Psoas muscle (tissue), 8 donors: ENCODE measurements around the gene SATB2. TPM values are rescaled to one million over a fixed set of nuclear protein-coding genes. Genes with fewer than 3 reads are reported as not detected.

Experiments
- ATAC-seq, 4 donors: fragments of 200-7000 bp; cut with Tn5 transposase; one replicate each; pipeline ENCODE4 v1.9.1; 2020; ENCODE audit warnings: moderate library complexity in 3 of 4, mild to moderate bottlenecking in 2 of 4
- DNase-seq, 2 donors: peaks; one replicate each; pipeline ENCODE4 v3.0.0-alpha.2; 2020
- H3K27ac ChIP-seq: fragments of 200-600 bp; one replicate; pipeline ENCODE4 v1.8.0; 2022
- H3K27me3 ChIP-seq, 3 donors: fragments of 200-600 bp in 1 of 3; one replicate each; pipeline versions ENCODE4 v1.6.1 to v1.8.0; 2013 to 2022; ENCODE audit warnings: low read length in 2 of 3, mild to moderate bottlenecking in 2 of 3, moderate library complexity in 1 of 3; ENCODE audit not compliant: insufficient read depth in 3 of 3
- H3K36me3 ChIP-seq, 2 donors: fragments of 200-600 bp in 1 of 2; one replicate each; pipeline versions ENCODE4 v1.6.1 to v1.8.0; 2013 to 2022; ENCODE audit warnings: low read depth in 1 of 2, mild to moderate bottlenecking in 1 of 2, moderate library complexity in 1 of 2; ENCODE audit not compliant: insufficient read depth in 1 of 2
- H3K4me1 ChIP-seq: fragments of 200-600 bp; one replicate; pipeline ENCODE4 v1.8.0; 2022
- H3K4me3 ChIP-seq: fragments of 200-600 bp; one replicate; pipeline ENCODE4 v1.8.0; 2022; ENCODE audit warnings: mild to moderate bottlenecking
- H3K9me3 ChIP-seq: fragments of 200-600 bp; one replicate; pipeline ENCODE4 v1.8.0; 2022
- CTCF ChIP-seq: fragments of 200-600 bp; IDR thresholded peaks from one replicate; pipeline ENCODE4 v1.8.0; 2022; ENCODE audit warnings: antibody characterized with exemption
- WGBS, 3 donors: extraction: QIAGEN DNeasy Blood & Tissue Kit; methylation state at CpG; one replicate each; pipeline versions ENCODE4 v1.1.6 to v1.1.7; 2013; 5-methylcytosine and 5-hydroxymethylcytosine counted together
- intact Hi-C, 2 donors: fragments of 100-400 bp; cut with DNase I; formaldehyde crosslinking; loops; one replicate each; pipeline versions ENCODE4 v1.11.0 to v1.14.2; 2022
- polyA plus RNA-seq, 3 donors: library from polyadenylated mRNA; stranded (reverse); fragments of 200-250 nt; gene quantifications; one replicate each; pipeline ENCODE4 v1.2.3, GENCODE V29; 2013
- total RNA-seq, 4 donors: library from RNA; stranded (reverse); fragmentation: NEBNext Ultra II Directional in 2 of 4; extraction: Animal tissue kit (Norgen Biotek cat#: 25700) in 2 of 4; gene quantifications; one replicate each; pipeline versions ENCODE4 v1.2.1 to v1.2.4, GENCODE V29; 2021 to 2023
- donor health status: healthy with polysubstance abuse.
- donor health status: DM: no; HTN: no; CAD: no; lungs with moderate emphysema.
- donor health status: Bipolar disorder and iron deficiency.
- donor health status: healthy.
- donor health status: DM: yes; HTN: yes; CAD: no.
- donor health status: DM: no; HTN: no; CAD: no.
- donor health status: DM: no; HTN: no; CAD: no.
- donor health status: DM: yes; HTN: yes; CAD: no.

SATB2 gene
- total and polyA plus RNA-seq, 7 donors: 0.46 to 2.4 (median 1.6) TPM

GRCh38 chr2:199439066-199439465 lies 18.7 kb downstream of the SATB2 start:
- Histone ChIP-seq H3K27ac (no peak overlapping the region), H3K4me1 (no peaks in the 10 kb centered on the region), H3K27me3 (no peaks in the 10 kb centered on the region), H3K36me3 (no peaks in the 10 kb centered on the region), H3K4me3 (no peak overlapping the region), H3K9me3 (no peaks in the 10 kb centered on the region)
- intact Hi-C loops: no loop called here
- TF ChIP-seq CTCF: no peak
- 91 to 98% (median 93%) methylated on average over 3 of the region's 3 CpGs for WGBS, 3 donors
- DNase-seq (no peak), ATAC-seq (no peak)

- Histone ChIP-seq H3K27ac (no peak overlapping the region), H3K36me3 (no peaks in the 10 kb centered on the region), H3K4me1 (no peaks in the 10 kb centered on the region), H3K4me3 (no peak overlapping the region), H3K27me3 (no peaks in the 10 kb centered on the region), H3K9me3 (no peaks in the 10 kb centered on the region)
- ATAC-seq (no peak), DNase-seq (no peak)
- no peak for TF ChIP-seq CTCF
- 80 to 100% (median 88%) methylated on average over 1 of the region's 1 CpG for WGBS, 3 donors
- intact Hi-C loops: no loop called here
Measured at GRCh38 chr2:199434555-199434954, 23.2 kb downstream of the SATB2 start.

- Histone ChIP-seq H3K9me3 (no peaks in the 10 kb centered on the region), H3K36me3 (no peaks in the 10 kb centered on the region), H3K27me3 (no peaks in the 10 kb centered on the region), H3K27ac (no peak overlapping the region), H3K4me3 (no peak overlapping the region), H3K4me1 (no peaks in the 10 kb centered on the region)
- no peak for TF ChIP-seq CTCF
- intact Hi-C loops: no loop called here
- DNase-seq (no peak), ATAC-seq (no peak)
- 79 to 81% (median 79%) methylated on average over 11 of the region's 11 CpGs for WGBS, 3 donors
Measured at GRCh38 chr2:199433204-199433832, 24.4 kb downstream of the SATB2 start.

- no peaks in the 10 kb centered on the region for H3K27me3 ChIP-seq
- WGBS, 3 donors: 59 to 66% (median 63%) methylated on average over 11 of the region's 11 CpGs
- no peaks in the 10 kb centered on the region for H3K9me3 ChIP-seq
- TF ChIP-seq CTCF: no peak
- H3K4me1 ChIP-seq: no peaks in the 10 kb centered on the region
- DNase-seq: no peak
- intact Hi-C loops: no loop called here
- no peaks in the 10 kb centered on the region for H3K36me3 ChIP-seq
- no peak overlapping the region for H3K27ac ChIP-seq
- ATAC-seq: no peak
- H3K4me3 ChIP-seq: no peak overlapping the region
Measured at GRCh38 chr2:199431746-199432213, 26.0 kb downstream of the SATB2 start.

GRCh38 chr2:199430214-199430613 lies 27.5 kb downstream of the SATB2 start:
- Histone ChIP-seq H3K27ac (no peak overlapping the region), H3K9me3 (no peaks in the 10 kb centered on the region), H3K4me1 (no peaks in the 10 kb centered on the region), H3K4me3 (no peak overlapping the region), H3K36me3 (no peaks in the 10 kb centered on the region), H3K27me3 (no peaks in the 10 kb centered on the region)
- DNase-seq: no peak
- TF ChIP-seq CTCF: no peak
- intact Hi-C loops: no loop called here
- ATAC-seq: no peak
- 81 to 91% (median 87%) methylated on average over 3 of the region's 3 CpGs for WGBS, 3 donors
